Thymus (tissue), 11 donors: Measurements from ENCODE around the gene RPS6KA5. TPM values are rescaled to one million over a fixed set of nuclear protein-coding genes. Genes with fewer than 3 reads are reported as not detected.
"Not testable (repeated sequence)": the region's sequence is repeated elsewhere in the genome, so short reads cannot be mapped to it uniquely, and the experiment has no call there.

Source experiments
- DNase-seq, 9 donors: peaks; one replicate each; pipeline ENCODE4 v3.0.0-alpha.2; 2013; ENCODE audit warnings: low spot score in 9 of 9, low read depth in 6 of 9, missing footprints in 1 of 9
- H3K27ac ChIP-seq, 2 donors: one replicate each; pipeline ENCODE4 v1.5.1; 2013; ENCODE audit warnings: control low read depth in 1 of 2, low read depth in 1 of 2, low read length in 1 of 2, mild to moderate bottlenecking in 1 of 2, moderate library complexity in 1 of 2
- H3K27me3 ChIP-seq, 2 donors: one replicate each; pipeline ENCODE4 v1.5.1; 2013; ENCODE audit warnings: low read length in 1 of 2; ENCODE audit not compliant: control insufficient read depth in 2 of 2, insufficient read depth in 1 of 2
- H3K36me3 ChIP-seq, 2 donors: one replicate each; pipeline ENCODE4 v1.5.1; 2013; ENCODE audit warnings: low read length in 1 of 2, mild to moderate bottlenecking in 1 of 2, moderate library complexity in 1 of 2; ENCODE audit not compliant: control insufficient read depth in 2 of 2, insufficient read depth in 2 of 2
- H3K4me1 ChIP-seq, 2 donors: one replicate each; pipeline ENCODE4 v1.5.1; 2013; ENCODE audit warnings: low read length in 2 of 2; ENCODE audit not compliant: control insufficient read depth in 2 of 2, insufficient read depth in 2 of 2
- H3K4me3 ChIP-seq, 2 donors: one replicate each; pipeline ENCODE4 v1.5.1; 2013; ENCODE audit warnings: low read length in 2 of 2, control low read depth in 1 of 2, mild to moderate bottlenecking in 1 of 2
- H3K9me3 ChIP-seq, 2 donors: one replicate each; pipeline ENCODE4 v1.5.1; 2013; ENCODE audit warnings: low read length in 1 of 2, mild to moderate bottlenecking in 1 of 2; ENCODE audit not compliant: control insufficient read depth in 2 of 2, insufficient read depth in 1 of 2
- WGBS: extraction: QIAGEN DNeasy Blood & Tissue Kit; methylation state at CpG from one replicate; pipeline ENCODE4 v1.1.7; 2013; 5-methylcytosine and 5-hydroxymethylcytosine counted together
- polyA plus RNA-seq: library from polyadenylated mRNA; stranded (reverse); fragments of 200-250 nt; gene quantifications from one replicate; pipeline ENCODE4 v1.2.3, GENCODE V29; 2013
- total RNA-seq: library from RNA; stranded (reverse); fragments of 120-200 nt; gene quantifications from one replicate; pipeline ENCODE4 v1.2.4, GENCODE V29; 2013
- donor health status: healthy.

The RPS6KA5 gene
- total and polyA plus RNA-seq, 2 donors: 4.0 to 5.1 TPM

- 100% methylated on average over 1 of the region's 1 CpG for WGBS
- Histone ChIP-seq H3K27ac (no peak overlapping the region), H3K9me3 (no peaks in the 10 kb centered on the region), H3K27me3 (no peaks in the 10 kb centered on the region), H3K4me3 (no peak overlapping the region), H3K36me3 (no peaks in the 10 kb centered on the region), H3K4me1 (peaks cover 0 to under 1% of the 10 kb centered on the region in 2 donors)
- DNase-seq: no peak
These were observed 19.9 kb downstream of the RPS6KA5 start for GRCh38 chr14:91040545-91040944.

- no peak overlapping the region for H3K4me3 ChIP-seq
- DNase-seq: no peak
- H3K27ac ChIP-seq: no peak overlapping the region
- peaks cover 5 to 6% of the 10 kb centered on the region in 2 donors for H3K4me1 ChIP-seq
- H3K9me3 ChIP-seq: peaks cover 0 to 4% of the 10 kb centered on the region in 2 donors
- H3K36me3 ChIP-seq: no peaks in the 10 kb centered on the region
- H3K27me3 ChIP-seq: no peaks in the 10 kb centered on the region
- WGBS: 93% methylated on average over 1 of the region's 1 CpG
These were observed 22.0 kb downstream of the RPS6KA5 start for GRCh38 chr14:91038439-91038838.

DNA sequence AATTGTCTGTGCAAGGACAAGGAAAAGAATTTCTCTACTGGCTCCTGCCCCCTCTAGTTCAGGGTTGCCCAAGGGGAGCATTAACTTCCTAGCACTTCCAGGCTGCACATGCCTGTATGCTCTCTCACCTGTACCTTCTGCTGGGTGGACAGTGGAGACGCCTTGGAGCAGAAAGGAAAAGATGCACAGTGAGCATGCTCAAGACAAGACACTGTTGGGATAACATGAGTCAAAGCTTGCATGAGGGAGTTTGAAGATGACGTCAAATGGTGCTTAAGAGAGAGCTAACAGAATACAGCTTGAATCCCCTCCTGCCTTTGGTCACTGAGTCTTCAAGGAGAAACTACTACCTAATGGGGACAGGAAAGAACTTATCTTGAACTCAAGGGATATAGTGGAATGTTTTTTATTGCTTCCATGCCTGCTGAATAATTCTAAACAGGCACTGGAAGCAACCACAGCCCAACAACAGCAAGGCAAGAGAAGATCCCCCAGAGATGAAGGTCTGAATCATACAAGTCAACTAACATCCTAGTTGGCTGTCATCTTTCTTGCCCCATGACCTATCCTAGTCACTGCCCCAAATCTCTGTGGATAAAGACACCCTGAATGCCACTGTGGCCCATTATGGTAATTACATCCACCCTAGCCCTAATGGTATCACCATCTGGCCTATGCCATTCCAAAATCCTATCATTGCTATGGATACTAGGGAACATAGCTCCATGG, 23.5 kb downstream of the RPS6KA5 start:
- H3K27me3 ChIP-seq: no peaks in the 10 kb centered on the region
- peaks cover 0 to 4% of the 10 kb centered on the region in 2 donors for H3K9me3 ChIP-seq
- DNase-seq: no peak
- H3K27ac ChIP-seq: no peak overlapping the region
- 97% methylated on average over 2 of the region's 2 CpGs for whole genome bisulfite sequencing
- no peak overlapping the region for H3K4me3 ChIP-seq
- no peaks in the 10 kb centered on the region for H3K36me3 ChIP-seq
- peaks cover 5 to 6% of the 10 kb centered on the region in 2 donors for H3K4me1 ChIP-seq

DNA sequence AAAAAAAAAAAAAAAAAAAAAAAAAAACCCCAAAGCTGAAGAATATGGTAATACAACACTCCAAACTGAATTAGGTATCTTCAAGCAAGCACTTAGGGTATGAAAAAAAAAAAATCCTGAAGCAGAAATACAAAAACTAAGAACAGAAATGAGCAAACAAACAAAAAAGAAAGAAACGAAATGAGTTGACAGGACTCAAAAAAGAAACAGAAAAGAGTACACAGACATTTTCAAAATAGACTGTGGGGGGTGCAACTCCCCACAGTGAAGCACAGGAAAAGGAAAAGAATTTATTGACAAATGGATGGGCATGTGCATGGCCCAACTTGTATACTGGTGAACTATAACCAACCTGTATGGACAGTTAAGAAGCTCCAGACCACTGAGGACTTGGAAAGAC, 24.6 kb downstream of the RPS6KA5 start:
- Histone ChIP-seq H3K4me1 (peaks cover 5 to 6% of the 10 kb centered on the region in 2 donors), H3K36me3 (no peaks in the 10 kb centered on the region), H3K9me3 (peaks cover 0 to 4% of the 10 kb centered on the region in 2 donors), H3K27me3 (no peaks in the 10 kb centered on the region), H3K27ac (no peak overlapping the region), H3K4me3 (no peak overlapping the region)
- 40% methylated on average over 1 of the region's 1 CpG for WGBS
- no peak for DNase-seq

DNA sequence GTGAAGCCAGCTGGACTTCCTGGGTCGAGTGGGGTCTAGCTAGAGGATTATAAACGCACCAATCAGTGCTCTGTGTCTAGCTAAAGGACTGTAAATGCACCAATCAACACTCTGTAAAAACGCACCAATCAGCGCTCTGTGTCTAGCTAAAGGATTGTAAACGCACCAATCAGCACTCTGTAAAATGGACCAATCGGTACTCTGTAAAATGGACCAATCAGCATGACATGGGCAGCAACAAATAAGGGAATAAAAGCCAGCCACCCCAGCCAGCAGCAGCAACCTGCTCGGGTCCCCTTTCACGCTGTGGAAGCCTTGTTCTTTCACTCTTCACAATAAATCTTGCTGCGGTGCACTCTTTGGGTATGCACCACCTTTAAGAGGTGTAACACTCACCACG, 26.1 kb downstream of the RPS6KA5 start:
- H3K27me3 ChIP-seq, H3K4me3 ChIP-seq, DNase-seq, H3K4me1 ChIP-seq, H3K36me3 ChIP-seq, H3K9me3 ChIP-seq, H3K27ac ChIP-seq: not testable (repeated sequence)
- 75% methylated on average over 10 of the region's 10 CpGs for WGBS

GRCh38 chr14:91032248-91032647, 28.2 kb downstream of the RPS6KA5 start:
- DNase-seq: no peak
- Histone ChIP-seq H3K4me1 (peaks cover 5 to 6% of the 10 kb centered on the region in 2 donors), H3K4me3 (no peak overlapping the region), H3K27me3 (no peaks in the 10 kb centered on the region), H3K36me3 (no peaks in the 10 kb centered on the region), H3K27ac (no peak overlapping the region), H3K9me3 (peaks cover 0 to 4% of the 10 kb centered on the region in 2 donors)
- 91% methylated on average over 3 of the region's 3 CpGs for WGBS

DNA sequence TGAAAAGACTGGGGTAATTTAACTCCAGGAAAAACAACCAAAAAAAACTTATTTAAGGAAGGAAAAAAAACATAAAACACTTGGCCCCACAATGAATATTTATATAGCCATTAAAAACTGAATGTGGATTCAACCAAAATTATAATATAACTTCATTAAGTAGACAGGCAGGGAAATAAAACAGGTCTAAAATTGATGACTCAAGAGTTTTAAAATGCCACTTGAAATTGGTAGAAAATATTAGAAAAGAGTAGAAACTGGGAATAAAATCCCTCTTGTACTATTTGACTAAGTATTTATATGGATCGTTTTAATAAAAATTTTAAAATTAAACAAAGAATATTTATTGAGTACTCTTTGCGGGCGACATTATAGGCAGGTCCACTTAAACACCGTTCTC, 28.8 kb downstream of the RPS6KA5 start:
- Histone ChIP-seq H3K4me3 (no peak overlapping the region), H3K27me3 (no peaks in the 10 kb centered on the region), H3K9me3 (peaks cover 0 to 4% of the 10 kb centered on the region in 2 donors), H3K27ac (no peak overlapping the region), H3K36me3 (no peaks in the 10 kb centered on the region), H3K4me1 (peaks cover 5 to 6% of the 10 kb centered on the region in 2 donors)
- no peak for DNase-seq
- WGBS: 97% methylated on average over 4 of the region's 4 CpGs

GRCh38 chr14:91029456-91030217, 30.8 kb downstream of the RPS6KA5 start:
- no peak overlapping the region for H3K27ac ChIP-seq
- 81% methylated on average over 1 of the region's 1 CpG for WGBS
- no peak overlapping the region for H3K4me3 ChIP-seq
- no peak for DNase-seq
- H3K9me3 ChIP-seq: peaks cover 0 to 4% of the 10 kb centered on the region in 2 donors
- no peaks in the 10 kb centered on the region for H3K4me1 ChIP-seq
- H3K36me3 ChIP-seq: no peaks in the 10 kb centered on the region
- no peaks in the 10 kb centered on the region for H3K27me3 ChIP-seq

DNA sequence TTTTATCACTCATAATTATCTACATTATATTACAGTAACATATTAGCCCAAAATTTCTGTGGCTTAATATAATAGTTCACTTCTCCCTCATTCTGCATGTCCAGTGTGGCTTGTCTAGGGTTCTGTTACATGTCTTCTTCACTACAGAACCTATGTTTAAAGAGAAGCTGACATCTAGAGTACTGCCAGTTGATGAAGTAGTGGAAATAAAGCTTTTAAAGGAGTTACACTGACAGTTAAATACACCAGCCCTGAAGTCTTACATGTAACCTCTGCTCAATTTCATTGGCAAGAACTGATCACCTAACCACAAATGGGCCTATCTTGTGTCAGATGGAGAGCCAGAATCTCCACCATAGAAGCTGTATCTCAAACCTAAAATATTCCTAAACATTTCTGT, 32.9 kb downstream of the RPS6KA5 start:
- H3K4me3 ChIP-seq: no peak overlapping the region
- H3K27ac ChIP-seq: no peak overlapping the region
- no peaks in the 10 kb centered on the region for H3K4me1 ChIP-seq
- no peak for DNase-seq
- H3K36me3 ChIP-seq: no peaks in the 10 kb centered on the region
- no peaks in the 10 kb centered on the region for H3K9me3 ChIP-seq
- no peaks in the 10 kb centered on the region for H3K27me3 ChIP-seq
